Liver (tissue), 9 donors: Measurements from ENCODE around the gene PTPRD. TPM values are rescaled to one million over a fixed set of nuclear protein-coding genes. Genes with fewer than 3 reads are reported as not detected.

Experiments used
- DNase-seq: peaks from one replicate; pipeline ENCODE4 v3.0.0-alpha.2; 2017; ENCODE audit warnings: low spot score
- H3K27ac ChIP-seq, 2 donors: one replicate each; pipeline ENCODE4 v1.7.0; 2013; ENCODE audit warnings: inconsistent platforms in 2 of 2, low read length in 2 of 2, control low read depth in 1 of 2, low read depth in 1 of 2, mild to moderate bottlenecking in 1 of 2
- H3K27me3 ChIP-seq, 4 donors: one replicate each; pipeline versions ENCODE4 v1.6.1 to v1.7.0; 2013; ENCODE audit warnings: low read length in 3 of 4, inconsistent platforms in 1 of 4, mild to moderate bottlenecking in 1 of 4, moderate library complexity in 1 of 4; ENCODE audit not compliant: control insufficient read depth in 4 of 4, insufficient read depth in 4 of 4
- H3K36me3 ChIP-seq, 4 donors: one replicate each; pipeline versions ENCODE4 v1.6.1 to v1.7.0; 2013; ENCODE audit warnings: low read length in 3 of 4, mild to moderate bottlenecking in 3 of 4, low read depth in 1 of 4, moderate library complexity in 1 of 4; ENCODE audit not compliant: control insufficient read depth in 4 of 4, insufficient read depth in 3 of 4
- H3K4me1 ChIP-seq, 4 donors: one replicate each; pipeline versions ENCODE4 v1.6.1 to v1.7.0; 2013; ENCODE audit warnings: low read length in 3 of 4, mild to moderate bottlenecking in 3 of 4, moderate library complexity in 1 of 4; ENCODE audit not compliant: control insufficient read depth in 4 of 4, insufficient read depth in 4 of 4
- H3K4me3 ChIP-seq, 3 donors: one replicate each; pipeline versions ENCODE4 v1.6.1 to v1.7.0; 2013; ENCODE audit warnings: low read length in 3 of 3, control low read depth in 1 of 3, low read depth in 1 of 3, mild to moderate bottlenecking in 1 of 3
- H3K9ac ChIP-seq, 2 donors: one replicate each; pipeline ENCODE4 v1.7.0; 2013; ENCODE audit warnings: low read length in 2 of 2, mild to moderate bottlenecking in 2 of 2, moderate library complexity in 2 of 2, control low read depth in 1 of 2, low read depth in 1 of 2
- H3K9me3 ChIP-seq, 4 donors: one replicate each; pipeline versions ENCODE4 v1.6.1 to v1.7.0; 2013; ENCODE audit warnings: low read length in 3 of 4; ENCODE audit not compliant: control insufficient read depth in 4 of 4
- ATF3 ChIP-seq: IDR thresholded peaks from 2 replicates; pipeline ENCODE4 v1.6.1; 2016; ENCODE audit warnings: antibody characterized with exemption
- CTCF ChIP-seq: fragments of 150-350 bp; IDR thresholded peaks from 2 replicates; pipeline ENCODE4 v1.5.1; 2017; ENCODE audit warnings: improper control_type of control experiment, low read depth, low read length; ENCODE audit not compliant: missing input control
- EGR1 ChIP-seq, 2 donors: IDR thresholded peaks; 2 replicates each; pipeline ENCODE4 v1.6.1; 2016 to 2018; ENCODE audit warnings: antibody characterized with exemption in 2 of 2, low read depth in 2 of 2
- FOXA1 ChIP-seq: IDR thresholded peaks from 2 replicates; pipeline ENCODE4 v1.6.1; 2016; ENCODE audit warnings: antibody characterized with exemption
- FOXA2 ChIP-seq: IDR thresholded peaks from 2 replicates; pipeline ENCODE4 v1.6.1; 2016; ENCODE audit warnings: antibody characterized with exemption
- GABPA ChIP-seq, 2 donors: IDR thresholded peaks in 1 of 2; conservative IDR thresholded peaks in 1 of 2; 2 replicates each; pipeline ENCODE4 v1.6.1; 2016; ENCODE audit warnings: antibody characterized with exemption in 2 of 2, mild to moderate bottlenecking in 1 of 2, moderate library complexity in 1 of 2
- HNF4A ChIP-seq, 2 donors: conservative IDR thresholded peaks; 2 replicates each; pipeline ENCODE4 v1.6.1; 2016; ENCODE audit warnings: antibody characterized with exemption in 2 of 2, mild to moderate bottlenecking in 2 of 2
- JUND ChIP-seq, 2 donors: IDR thresholded peaks; 2 replicates each; pipeline ENCODE4 v1.6.1; 2016; ENCODE audit warnings: antibody characterized with exemption in 2 of 2
- MAX ChIP-seq: IDR thresholded peaks from 2 replicates; pipeline ENCODE4 v1.6.1; 2016; ENCODE audit warnings: antibody characterized with exemption
- NR2F2 ChIP-seq: IDR thresholded peaks from 2 replicates; pipeline ENCODE4 v1.6.1; 2016; ENCODE audit warnings: antibody characterized with exemption
- RAD21 ChIP-seq, 2 donors: IDR thresholded peaks; 2 replicates each; pipeline ENCODE4 v1.6.1; 2016; ENCODE audit warnings: antibody characterized with exemption in 2 of 2, mild to moderate bottlenecking in 2 of 2
- REST ChIP-seq: IDR thresholded peaks from 2 replicates; pipeline ENCODE4 v1.6.1; 2016; ENCODE audit warnings: antibody characterized with exemption, mild to moderate bottlenecking
- RXRA ChIP-seq, 2 donors: IDR thresholded peaks; 2 replicates each; pipeline ENCODE4 v1.6.1; 2017 to 2018; ENCODE audit warnings: antibody characterized with exemption in 2 of 2, mild to moderate bottlenecking in 1 of 2
- SP1 ChIP-seq: IDR thresholded peaks from 2 replicates; pipeline ENCODE4 v1.6.1; 2018; ENCODE audit warnings: antibody characterized with exemption, mild to moderate bottlenecking
- TAF1 ChIP-seq: conservative IDR thresholded peaks from 2 replicates; pipeline ENCODE4 v1.6.1; 2016; ENCODE audit warnings: antibody characterized with exemption, mild to moderate bottlenecking
- YY1 ChIP-seq: IDR thresholded peaks from 2 replicates; pipeline ENCODE4 v1.6.1; 2016; ENCODE audit warnings: antibody characterized with exemption, mild to moderate bottlenecking
- ZBTB33 ChIP-seq: IDR thresholded peaks from 2 replicates; pipeline ENCODE4 v1.6.1; 2016; ENCODE audit warnings: antibody characterized with exemption
- WGBS: extraction: QIAGEN DNeasy Blood & Tissue Kit; methylation state at CpG from one replicate; pipeline ENCODE4 v1.1.7; 2013; 5-methylcytosine and 5-hydroxymethylcytosine counted together
- polyA plus RNA-seq, 2 donors: library from polyadenylated mRNA; stranded (reverse) in 1 of 2; unstranded in 1 of 2; fragments of 200-250 nt in 1 of 2; fragments of >200 nt in 1 of 2; fragmentation: Nextera tagmentation in 1 of 2; extraction: Ambion mirVana in 1 of 2; gene quantifications; one replicate each; pipeline versions ENCODE4 v1.2.1 to v1.2.3, GENCODE V29; 2013 to 2015
- total RNA-seq, 2 donors: library from RNA; depleted of rRNA; stranded (reverse); fragments of >200 nt; gene quantifications; one replicate each; pipeline ENCODE4 v1.2.3, GENCODE V29; 2014
- donor health status: healthy.
- donor health status: healthy.
- donor health status: healthy.
- donor health status: healthy.
- donor health status: healthy.

The PTPRD gene
- total and polyA plus RNA-seq, 4 donors, result 0.78 to 34.2 (median 4.7) TPM

- no peaks in the 10 kb centered on the region for H3K4me1 ChIP-seq
- H3K27me3 ChIP-seq, result no peaks in the 10 kb centered on the region
- no peaks in the 10 kb centered on the region for H3K9me3 ChIP-seq
- TF ChIP-seq TAF1 (no peak), FOXA2 (no peak), HNF4A (conservative IDR thresholded peaks at IDR 0.05) (no peak), NR2F2 (no peak), SP1 (no peak)
- no peak overlapping the region for H3K9ac ChIP-seq
- DNase-seq, result no peak
- no peak overlapping the region for H3K4me3 ChIP-seq
- WGBS, result 88% methylated on average over 3 of the region's 3 CpGs
- no peak overlapping the region for H3K27ac ChIP-seq
- H3K36me3 ChIP-seq, result no peaks in the 10 kb centered on the region
Measured at GRCh38 chr9:8838136-8838535, 1774.7 kb downstream of the PTPRD start.

- H3K9me3 ChIP-seq, result no peaks in the 10 kb centered on the region
- H3K4me3 ChIP-seq, result no peak overlapping the region
- H3K27ac ChIP-seq, result no peak overlapping the region
- WGBS, result 95% methylated on average over 3 of the region's 3 CpGs
- TF ChIP-seq YY1 (no peak), GABPA (IDR thresholded peaks at IDR 0.05 in 1 of 2, conservative IDR thresholded peaks at IDR 0.05 in 1 of 2) (no peak), ATF3 (no peak), EGR1 (IDR thresholded peaks at IDR 0.05; ENCODE audit: low read depth in 2 of 2) (no peak), RXRA (IDR thresholded peaks at IDR 0.05) (no peak), CTCF (no peak), SP1 (no peak), TAF1 (no peak), REST (no peak), MAX (no peak), RAD21 (IDR thresholded peaks at IDR 0.05) (no peak), JUND (IDR thresholded peaks at IDR 0.05) (no peak), FOXA1 (no peak), NR2F2 (no peak), ZBTB33 (no peak)
- H3K36me3 ChIP-seq, result no peaks in the 10 kb centered on the region
- peaks cover 0 to 3% (median 0%) of the 10 kb centered on the region in 4 donors for H3K4me1 ChIP-seq
- H3K27me3 ChIP-seq, result no peaks in the 10 kb centered on the region
- no peak for DNase-seq
- H3K9ac ChIP-seq, result no peak overlapping the region
Measured at GRCh38 chr9:8835291-8835690, 1777.5 kb downstream of the PTPRD start.
